Fibroblast of lung (primary cell): Measurements from ENCODE around the gene NMD3.

Experiments used
- CTCF ChIP-seq, 2 donors: IDR thresholded peaks in 1 of 2; conservative IDR thresholded peaks in 1 of 2; 1 replicate in 1 of 2; 2 replicates in 1 of 2; pipeline ENCODE4 v1.5.1; 2011 to 2012; ENCODE audit warnings: low read length in 2 of 2, control low read depth in 1 of 2, inconsistent platforms in 1 of 2, low read depth in 1 of 2, mild to moderate bottlenecking in 1 of 2
- EZH2 ChIP-seq: IDR thresholded peaks from 2 replicates; pipeline ENCODE4 v1.5.1; 2012; ENCODE audit warnings: low read length, control low read depth, mild to moderate bottlenecking; ENCODE audit errors: missing control alignments

GRCh38 chr3:161252143-161252542, 31.0 kb downstream of the NMD3 start:
- no peak for TF ChIP-seq EZH2
- no peak for TF ChIP-seq CTCF (conservative IDR thresholded peaks at IDR 0.05 in 1 of 2, IDR thresholded peaks at IDR 0.05 in 1 of 2; ENCODE audit: low read depth in 1 of 2, low read length in 2 of 2)
